Muscle layer of colon (tissue), 2 donors: ENCODE results near the gene WFIKKN1.
A peak's percentile ranks its signal among the peaks of the same experiment; 100 is the strongest.

ENCODE experiments used
- H3K27ac ChIP-seq: one replicate; pipeline ENCODE4 v1.7.0; 2013; ENCODE audit warnings: low read depth, mild to moderate bottlenecking, low read length, moderate library complexity
- H3K27me3 ChIP-seq, 2 donors: one replicate each; pipeline ENCODE4 v1.7.0; 2013; ENCODE audit warnings: low read length in 2 of 2, mild to moderate bottlenecking in 2 of 2; ENCODE audit not compliant: insufficient read depth in 2 of 2, control insufficient read depth in 1 of 2
- H3K36me3 ChIP-seq: one replicate; pipeline ENCODE4 v1.7.0; 2013; ENCODE audit warnings: mild to moderate bottlenecking, low read length; ENCODE audit not compliant: insufficient read depth
- H3K4me1 ChIP-seq: one replicate; pipeline ENCODE4 v1.7.0; 2013; ENCODE audit warnings: mild to moderate bottlenecking, low read length; ENCODE audit not compliant: insufficient read depth
- H3K4me3 ChIP-seq, 2 donors: one replicate each; pipeline ENCODE4 v1.7.0; 2013; ENCODE audit warnings: low read length in 2 of 2, low read depth in 1 of 2, mild to moderate bottlenecking in 1 of 2, moderate library complexity in 1 of 2
- H3K9ac ChIP-seq: one replicate; pipeline ENCODE4 v1.7.0; 2013; ENCODE audit warnings: low read length
- H3K9me3 ChIP-seq: one replicate; pipeline ENCODE4 v1.7.0; 2013; ENCODE audit warnings: mild to moderate bottlenecking, low read length
- donor health status: abdominal sarcoma.
- donor health status: Adenocarcinoma of cecum.

The WFIKKN1 gene

GRCh38 chr16:588889-589657 lies 41.7 kb upstream of the WFIKKN1 start:
- H3K36me3 ChIP-seq = no peaks in the 10 kb centered on the region
- peaks cover 0 to 4% of the 10 kb centered on the region in 2 donors for H3K27me3 ChIP-seq
- H3K9ac ChIP-seq = no peak overlapping the region
- H3K9me3 ChIP-seq = no peaks in the 10 kb centered on the region
- H3K27ac ChIP-seq = peak overlapping the region; percentile 84
- H3K4me3 ChIP-seq = peak overlapping the region; percentile 78 to 92
- peaks cover 27% of the 10 kb centered on the region for H3K4me1 ChIP-seq

GRCh38 chr16:589658-590187 lies 41.1 kb upstream of the WFIKKN1 start, which contains the start of gene RAB40C:
TSS of gene RAB40C (plus strand) at chr16:590066. CDS start at chr16:590292, 226 bp downstream.
- H3K36me3 ChIP-seq = no peaks in the 10 kb centered on the region
- peak within 1 kb of the TSS; percentile 65 for H3K9ac ChIP-seq
- H3K27ac ChIP-seq = peak within 1 kb of the TSS; percentile 84
- H3K4me1 ChIP-seq = peaks cover 27% of the 10 kb centered on the region
- peaks cover 0 to 4% of the 10 kb centered on the region in 2 donors for H3K27me3 ChIP-seq
- no peaks in the 10 kb centered on the region for H3K9me3 ChIP-seq
- peak within 1 kb of the TSS; percentile 87 to 92 for H3K4me3 ChIP-seq

GRCh38 chr16:590188-590814 lies 40.5 kb upstream of the WFIKKN1 start:
- Histone ChIP-seq H3K36me3 (no peaks in the 10 kb centered on the region), H3K27ac (peak overlapping the region; percentile 63), H3K9me3 (no peaks in the 10 kb centered on the region), H3K4me1 (peaks cover 27% of the 10 kb centered on the region), H3K4me3 (peak overlapping the region; percentile 87), H3K27me3 (peaks cover 0 to 4% of the 10 kb centered on the region in 2 donors), H3K9ac (peak overlapping the region; percentile 65)

GRCh38 chr16:590815-591200 lies 40.0 kb upstream of the WFIKKN1 start:
- peaks cover 27% of the 10 kb centered on the region for H3K4me1 ChIP-seq

GRCh38 chr16:591231-591630 lies 39.6 kb upstream of the WFIKKN1 start:
- Histone ChIP-seq H3K4me3 (peak overlapping the region in 1 of 2 donors; percentile 87), H3K27ac (no peak overlapping the region)

More at GRCh38 chr16:590815-591200, 40.0 kb upstream of the WFIKKN1 start:
- no peaks in the 10 kb centered on the region for H3K27me3 ChIP-seq
- H3K9me3 ChIP-seq = no peaks in the 10 kb centered on the region
- H3K27ac ChIP-seq = peak overlapping the region; percentile 63
- H3K9ac ChIP-seq = peak overlapping the region; percentile 65
- peak overlapping the region; percentile 87 for H3K4me3 ChIP-seq
- no peaks in the 10 kb centered on the region for H3K36me3 ChIP-seq

GRCh38 chr16:591892-592517 lies 38.8 kb upstream of the WFIKKN1 start:
- H3K27me3 ChIP-seq = no peaks in the 10 kb centered on the region
- H3K4me3 ChIP-seq = no peak overlapping the region
- H3K9me3 ChIP-seq = no peaks in the 10 kb centered on the region
- peaks cover 25% of the 10 kb centered on the region for H3K4me1 ChIP-seq
- H3K36me3 ChIP-seq = no peaks in the 10 kb centered on the region
- H3K9ac ChIP-seq = no peak overlapping the region
- no peak overlapping the region for H3K27ac ChIP-seq

More at GRCh38 chr16:591231-591630, 39.6 kb upstream of the WFIKKN1 start:
- H3K9ac ChIP-seq = peak overlapping the region; percentile 65
- no peaks in the 10 kb centered on the region for H3K27me3 ChIP-seq
- H3K4me1 ChIP-seq = peaks cover 27% of the 10 kb centered on the region
- no peaks in the 10 kb centered on the region for H3K9me3 ChIP-seq
- H3K36me3 ChIP-seq = no peaks in the 10 kb centered on the region

- Histone ChIP-seq H3K27me3 (no peaks in the 10 kb centered on the region), H3K9ac (no peak overlapping the region), H3K36me3 (no peaks in the 10 kb centered on the region), H3K4me3 (no peak overlapping the region), H3K9me3 (no peaks in the 10 kb centered on the region), H3K27ac (no peak overlapping the region), H3K4me1 (peaks cover 18% of the 10 kb centered on the region)
These were observed 38.1 kb upstream of the WFIKKN1 start for GRCh38 chr16:592518-593306.

GRCh38 chr16:593406-593805 lies 37.4 kb upstream of the WFIKKN1 start:
- Histone ChIP-seq H3K9ac (no peak overlapping the region), H3K36me3 (no peaks in the 10 kb centered on the region), H3K4me3 (no peak overlapping the region), H3K27ac (no peak overlapping the region), H3K4me1 (peaks cover 11% of the 10 kb centered on the region), H3K27me3 (no peaks in the 10 kb centered on the region), H3K9me3 (no peaks in the 10 kb centered on the region)

- Histone ChIP-seq H3K27ac (no peak overlapping the region), H3K9ac (no peak overlapping the region), H3K4me1 (peaks cover 10% of the 10 kb centered on the region), H3K36me3 (no peaks in the 10 kb centered on the region), H3K9me3 (no peaks in the 10 kb centered on the region), H3K4me3 (no peak overlapping the region), H3K27me3 (no peaks in the 10 kb centered on the region)
These were observed 37.0 kb upstream of the WFIKKN1 start for GRCh38 chr16:593807-594206.

- Histone ChIP-seq H3K27me3 (no peaks in the 10 kb centered on the region), H3K36me3 (no peaks in the 10 kb centered on the region), H3K27ac (no peak overlapping the region), H3K9me3 (no peaks in the 10 kb centered on the region), H3K4me3 (no peak overlapping the region), H3K4me1 (peaks cover 10% of the 10 kb centered on the region), H3K9ac (no peak overlapping the region)
These were observed 35.7 kb upstream of the WFIKKN1 start for GRCh38 chr16:595094-595528.
